C4-2B (cell line): ENCODE measurements around the gene TFPI.

Source experiments
- CTCF ChIP-seq: fragments of 450-650 bp; conservative IDR thresholded peaks from 2 replicates; pipeline ENCODE4 v1.5.1; 2017; ENCODE audit warnings: mild to moderate bottlenecking
- ZFX ChIP-seq: fragments of 450-650 bp; IDR thresholded peaks from 2 replicates; pipeline ENCODE4 v1.6.1; 2017

DNA sequence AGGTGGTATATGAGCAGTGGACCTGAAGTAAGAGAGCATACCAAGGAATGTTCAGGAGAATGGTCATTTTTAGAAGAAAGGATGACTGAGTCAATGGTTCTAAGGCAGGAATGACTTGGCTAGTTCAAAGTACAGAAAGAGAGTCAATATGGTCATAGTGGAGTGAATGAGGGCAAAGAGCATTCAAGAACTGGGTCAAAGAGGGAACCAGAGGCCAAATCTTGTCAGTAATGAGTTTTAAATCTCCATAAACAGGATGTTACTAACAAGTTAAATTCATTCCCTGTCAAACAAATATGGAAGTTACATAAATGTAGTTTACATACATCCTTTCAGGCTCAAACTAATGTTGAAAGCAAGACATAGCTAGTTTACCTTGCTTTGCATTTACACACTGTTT is 122.3 kb downstream of the TFPI start:
- TF ChIP-seq CTCF: no peak
- TF ChIP-seq ZFX: no peak
